GM12875 (cell line): ENCODE results near the gene AJM1.

ENCODE experiments used
- H3K4me3 ChIP-seq: one replicate; pipeline ENCODE4 v1.5.1; 2011; ENCODE audit warnings: low read depth, low read length, control low read depth
- TF ChIP-seq, protein P1 (sequence below): IDR thresholded peaks from 2 replicates; pipeline ENCODE4 v1.5.1; 2011; ENCODE audit warnings: low read depth, mild to moderate bottlenecking, control low read depth, inconsistent platforms, low read length, moderate library complexity, borderline replicate concordance; ENCODE audit not compliant: insufficient read depth

The AJM1 gene

DNA sequence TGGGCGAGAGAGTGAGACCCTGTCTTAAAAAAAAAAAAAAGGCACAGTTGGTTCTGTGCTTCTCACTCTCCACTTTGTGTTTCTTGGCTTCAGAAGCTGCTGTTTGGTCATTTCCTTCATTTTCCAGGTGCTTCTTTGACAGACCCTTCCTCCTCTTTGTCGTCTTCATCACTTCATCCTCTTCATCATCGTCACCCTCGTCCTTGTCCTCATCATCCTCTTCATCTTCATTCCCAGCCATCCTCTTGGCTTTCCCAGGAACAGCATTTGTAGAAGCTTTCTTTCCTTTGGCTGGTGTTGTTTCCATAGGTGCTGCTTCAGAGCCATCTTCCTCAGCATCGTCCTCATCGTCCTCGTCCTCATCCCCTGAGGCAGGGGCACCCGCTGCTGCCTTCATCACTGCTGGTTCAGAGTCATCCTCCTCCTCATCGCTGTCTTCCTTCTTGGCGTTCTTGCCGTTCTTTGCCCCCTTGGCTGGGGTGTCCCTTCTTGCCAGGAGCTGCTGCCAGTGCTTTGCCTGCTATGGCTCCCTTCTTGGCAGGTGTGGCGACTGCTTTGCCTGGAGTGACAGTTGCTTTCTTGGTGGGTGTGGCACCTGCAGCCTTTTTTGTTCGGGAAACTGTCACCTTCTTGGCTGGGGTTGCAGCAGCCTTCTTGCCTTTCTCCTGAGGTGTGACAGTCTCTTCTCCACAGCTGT is 27.4 kb upstream of the AJM1 start:
- TF ChIP-seq, protein P1, sequence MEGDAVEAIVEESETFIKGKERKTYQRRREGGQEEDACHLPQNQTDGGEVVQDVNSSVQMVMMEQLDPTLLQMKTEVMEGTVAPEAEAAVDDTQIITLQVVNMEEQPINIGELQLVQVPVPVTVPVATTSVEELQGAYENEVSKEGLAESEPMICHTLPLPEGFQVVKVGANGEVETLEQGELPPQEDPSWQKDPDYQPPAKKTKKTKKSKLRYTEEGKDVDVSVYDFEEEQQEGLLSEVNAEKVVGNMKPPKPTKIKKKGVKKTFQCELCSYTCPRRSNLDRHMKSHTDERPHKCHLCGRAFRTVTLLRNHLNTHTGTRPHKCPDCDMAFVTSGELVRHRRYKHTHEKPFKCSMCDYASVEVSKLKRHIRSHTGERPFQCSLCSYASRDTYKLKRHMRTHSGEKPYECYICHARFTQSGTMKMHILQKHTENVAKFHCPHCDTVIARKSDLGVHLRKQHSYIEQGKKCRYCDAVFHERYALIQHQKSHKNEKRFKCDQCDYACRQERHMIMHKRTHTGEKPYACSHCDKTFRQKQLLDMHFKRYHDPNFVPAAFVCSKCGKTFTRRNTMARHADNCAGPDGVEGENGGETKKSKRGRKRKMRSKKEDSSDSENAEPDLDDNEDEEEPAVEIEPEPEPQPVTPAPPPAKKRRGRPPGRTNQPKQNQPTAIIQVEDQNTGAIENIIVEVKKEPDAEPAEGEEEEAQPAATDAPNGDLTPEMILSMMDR: no peak
- H3K4me3 ChIP-seq: no peak overlapping the region

DNA sequence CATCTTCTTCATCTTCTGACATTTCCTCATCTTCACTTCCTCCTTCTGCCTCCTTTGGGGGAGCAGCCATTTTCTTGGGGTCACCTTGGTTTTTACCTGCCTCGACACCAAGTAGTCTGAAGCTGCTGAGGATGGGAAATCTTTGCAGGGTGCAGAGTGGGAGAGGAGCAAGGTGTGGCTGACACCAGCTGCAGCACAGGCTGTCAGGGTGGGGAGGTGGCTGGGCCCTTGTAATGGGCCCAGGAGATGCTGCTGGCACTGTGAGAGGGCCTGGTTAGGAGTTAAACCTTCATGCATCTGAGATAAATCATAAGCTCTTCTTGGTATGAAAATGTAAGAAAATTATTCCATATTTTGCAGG is 26.9 kb upstream of the AJM1 start:
- H3K4me3 ChIP-seq: no peak overlapping the region
- TF ChIP-seq, protein P1: no peak

DNA sequence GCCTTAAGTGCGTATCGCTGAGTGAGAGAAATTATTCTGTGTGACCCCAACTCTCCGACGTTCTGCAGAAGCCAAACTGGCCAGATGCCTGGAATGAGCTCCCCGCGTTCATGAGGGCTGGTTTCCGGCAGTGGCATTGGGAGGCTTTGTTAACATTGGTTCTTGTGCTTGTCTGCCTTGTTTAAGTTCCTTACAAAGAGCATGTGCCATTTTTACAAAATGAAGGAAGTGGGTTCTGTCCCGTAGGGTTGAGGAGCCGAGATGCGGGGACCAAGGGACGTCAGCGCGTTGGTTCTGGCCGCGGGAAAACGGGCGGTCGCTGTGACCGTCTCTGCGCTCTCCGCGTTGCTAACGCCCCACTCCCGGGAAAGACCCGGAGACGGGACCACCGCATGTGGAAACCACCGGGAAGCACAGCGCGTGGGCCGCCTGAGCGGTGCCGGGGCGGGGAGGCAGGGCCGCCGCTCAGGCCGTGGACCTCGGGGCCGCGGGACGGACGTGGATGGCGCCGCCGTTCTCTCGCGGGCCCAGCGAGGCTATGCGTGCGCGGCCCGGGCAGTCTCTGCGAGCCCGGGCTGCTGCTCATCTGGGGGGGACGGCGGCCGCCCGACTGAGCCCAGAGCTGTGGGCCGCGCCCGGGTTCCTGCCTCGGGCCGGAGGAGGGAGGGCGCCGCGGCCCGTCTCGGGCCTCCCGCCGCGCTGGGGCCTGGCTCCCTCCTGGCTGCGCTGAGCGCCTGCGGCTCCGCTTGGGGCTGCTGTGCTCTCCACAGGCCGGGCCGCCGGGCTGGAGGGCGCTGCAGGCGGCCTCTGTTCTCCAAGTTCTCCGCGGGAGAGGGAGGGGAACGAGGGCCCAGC is 21.1 kb upstream of the AJM1 start:
- H3K4me3 ChIP-seq: no peak overlapping the region

DNA sequence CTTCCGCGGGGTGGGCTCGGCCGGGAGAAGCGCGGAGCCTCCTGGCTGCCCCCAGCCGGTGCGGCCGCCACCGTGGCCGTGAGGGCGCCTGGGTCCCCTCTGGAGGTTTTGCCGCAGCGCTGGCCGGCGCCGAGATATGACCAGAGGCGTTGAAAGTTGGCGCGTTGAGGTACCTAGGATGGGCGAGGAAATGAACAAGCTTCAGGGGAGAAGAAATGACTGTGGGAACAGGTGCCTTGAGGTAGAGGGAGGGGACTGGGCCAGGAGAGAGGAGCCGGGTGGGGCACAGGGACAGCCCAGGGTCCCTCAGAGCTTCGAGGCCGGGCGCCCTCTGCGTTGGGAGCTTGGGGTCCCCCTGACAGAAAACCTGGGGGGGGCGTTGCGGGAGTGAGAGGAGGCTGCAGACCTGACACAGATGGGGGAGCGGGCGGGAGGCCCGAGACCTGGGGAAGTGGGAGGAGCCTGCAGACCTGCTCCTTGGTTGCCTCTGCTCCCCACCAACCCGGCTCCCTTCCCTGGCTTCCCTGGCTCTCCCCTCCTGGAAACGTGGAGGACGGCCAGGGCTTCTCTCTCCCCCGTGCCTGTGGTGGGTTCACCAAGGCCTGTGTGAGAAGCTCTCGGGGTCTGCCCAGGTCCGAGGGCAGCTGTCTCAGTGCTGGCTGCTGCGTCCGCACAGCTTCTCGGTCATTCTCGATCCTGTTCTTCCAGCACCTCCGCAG is 20.3 kb upstream of the AJM1 start:
- no peak overlapping the region for H3K4me3 ChIP-seq
- TF ChIP-seq, protein P1: no peak

More for the DNA sequence above, 21.1 kb upstream of the AJM1 start:
- TF ChIP-seq, protein P1: no peak

DNA sequence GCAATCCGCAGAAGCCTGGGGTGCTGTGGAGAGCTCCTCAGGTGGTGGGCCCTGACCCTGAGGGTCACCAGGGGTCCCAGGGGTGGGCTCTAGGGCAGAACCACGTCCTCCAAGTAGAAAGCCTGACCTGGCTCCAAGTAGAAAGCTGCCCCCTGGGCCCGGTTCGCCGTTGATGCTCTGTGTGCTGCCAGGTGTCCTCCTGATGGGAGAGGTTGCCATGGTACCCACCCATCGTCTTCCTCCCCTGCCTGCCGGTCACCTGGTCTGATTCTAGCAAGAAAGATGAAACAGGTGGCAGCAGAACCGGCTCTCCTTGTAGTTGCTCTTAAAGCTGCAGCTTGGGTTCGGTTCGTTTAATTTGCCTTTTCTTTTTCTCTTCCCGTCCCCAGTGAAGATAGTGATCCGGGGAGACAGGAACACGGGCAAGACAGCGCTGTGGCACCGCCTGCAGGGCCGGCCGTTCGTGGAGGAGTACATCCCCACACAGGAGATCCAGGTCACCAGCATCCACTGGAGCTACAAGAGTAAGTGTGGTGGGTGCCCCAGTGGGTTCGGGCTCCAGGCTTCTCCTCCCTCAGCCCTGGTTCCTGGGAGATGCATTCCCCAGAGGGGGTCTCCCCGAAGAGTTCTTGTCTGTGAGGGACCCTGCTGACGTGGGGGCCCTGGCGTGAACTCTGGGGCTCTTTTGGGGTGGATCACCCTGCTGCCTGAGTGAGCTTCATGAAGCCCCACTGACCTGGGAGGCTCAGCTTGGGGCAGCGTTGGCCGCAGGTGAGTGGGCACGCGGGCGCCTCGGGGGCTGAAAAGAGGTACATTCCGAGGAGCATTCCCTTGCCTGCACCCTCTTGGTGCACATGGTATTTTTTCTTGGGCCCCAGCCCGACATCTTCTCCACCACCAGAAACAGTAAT is 18.9 kb upstream of the AJM1 start:
- TF ChIP-seq, protein P1: no peak
- H3K4me3 ChIP-seq: no peak overlapping the region

DNA sequence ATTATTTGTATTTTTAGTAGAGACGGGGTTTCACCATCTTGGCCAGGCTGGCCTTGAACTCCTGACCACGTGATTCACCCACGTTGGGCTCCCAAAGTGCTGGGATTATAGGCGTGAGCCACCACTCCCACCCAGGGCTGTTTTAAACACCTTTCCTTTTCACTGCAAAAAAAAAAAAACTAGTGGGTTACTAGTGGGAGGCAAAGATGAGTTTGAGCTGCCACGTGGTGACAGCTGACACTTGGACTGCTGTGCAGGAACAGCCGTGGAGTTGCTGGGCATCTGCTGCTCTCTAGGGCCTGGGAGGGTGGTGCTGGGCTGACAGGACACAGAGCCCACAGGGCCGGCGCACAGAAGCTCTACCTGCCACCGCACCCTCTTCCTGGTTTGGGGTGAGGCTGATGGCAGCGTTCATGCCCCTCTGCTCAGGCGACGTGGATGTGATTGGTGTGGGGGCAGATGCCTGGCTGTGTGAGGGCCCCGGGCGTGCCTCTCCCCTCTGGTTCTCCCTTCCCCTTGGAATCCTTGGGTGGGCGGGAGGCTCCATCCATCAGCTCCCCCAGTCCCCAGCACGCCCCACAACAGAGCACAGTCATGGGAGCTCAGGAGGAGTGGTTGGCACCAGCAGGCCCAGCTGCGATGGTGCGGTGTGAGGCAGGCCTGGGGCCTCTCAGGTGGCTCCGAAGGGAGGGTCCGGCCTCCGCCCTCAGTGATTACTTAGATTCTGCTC is 17.6 kb upstream of the AJM1 start:
- no peak overlapping the region for H3K4me3 ChIP-seq
- TF ChIP-seq, protein P1: no peak
